ENCODE data around the gene TPCN2.
A peak's percentile ranks its signal among the peaks of the same experiment; 100 is the strongest.

TPCN2 gene

GRCh38 chr11:69165775-69166174 lies 117.0 kb downstream of the TPCN2 start:
- no peak for DNase-seq (ENCODE audit: low read depth in 2 of 2)

- DNase-seq (ENCODE audit: low read depth in 2 of 2): peak; percentile 38 to 50
These were observed 117.7 kb downstream of the TPCN2 start for GRCh38 chr11:69166218-69167115.

GRCh38 chr11:69167130-69167915 lies 118.6 kb downstream of the TPCN2 start:
- DNase-seq (ENCODE audit: low read depth in 2 of 2): no peak

- DNase-seq (ENCODE audit: low read depth in 2 of 2): no peak
These were observed 119.4 kb downstream of the TPCN2 start for GRCh38 chr11:69167916-69168691.

GRCh38 chr11:69169479-69169878 lies 120.7 kb downstream of the TPCN2 start:
- DNase-seq (ENCODE audit: low read depth in 2 of 2): no peak

- DNase-seq (ENCODE audit: low read depth in 2 of 2): no peak
These were observed 122.0 kb downstream of the TPCN2 start for GRCh38 chr11:69170704-69171103.

GRCh38 chr11:69171476-69172240 lies 122.9 kb downstream of the TPCN2 start:
- no peak for DNase-seq (ENCODE audit: low read depth in 2 of 2)

- DNase-seq (ENCODE audit: low read depth in 2 of 2): no peak
These were observed 123.9 kb downstream of the TPCN2 start for GRCh38 chr11:69172674-69173073.

GRCh38 chr11:69173331-69173730 lies 124.6 kb downstream of the TPCN2 start:
- DNase-seq (ENCODE audit: low read depth in 2 of 2): no peak

GRCh38 chr11:69173925-69174581 lies 125.3 kb downstream of the TPCN2 start:
- no peak for DNase-seq (ENCODE audit: low read depth in 2 of 2)

GRCh38 chr11:69174841-69175240 lies 126.1 kb downstream of the TPCN2 start:
- no peak for DNase-seq (ENCODE audit: low read depth in 2 of 2)

- no peak for DNase-seq (ENCODE audit: low read depth in 2 of 2)
These were observed 130.2 kb downstream of the TPCN2 start for GRCh38 chr11:69178819-69179482.

- DNase-seq (ENCODE audit: low read depth in 2 of 2): no peak
These were observed 131.5 kb downstream of the TPCN2 start for GRCh38 chr11:69180226-69180625.

GRCh38 chr11:69180726-69181125 lies 132.0 kb downstream of the TPCN2 start:
- DNase-seq (ENCODE audit: low read depth in 2 of 2): no peak

- no peak for DNase-seq (ENCODE audit: low read depth in 2 of 2)
These were observed 134.9 kb downstream of the TPCN2 start for GRCh38 chr11:69183613-69184012.

Measured in fibroblast of skin of left biceps (primary cell).